ENCODE results near the gene NTN4. TPM values are rescaled to one million over a fixed set of nuclear protein-coding genes. Genes with fewer than 3 reads are reported as not detected.
A peak's percentile ranks its signal among the peaks of the same experiment; 100 is the strongest.
"Not testable (repeated sequence)": the region's sequence is repeated elsewhere in the genome, so short reads cannot be mapped to it uniquely, and the experiment has no call there.

NTN4 gene
- total RNA-seq, 1 donor from 2014 or later = 136 TPM

- DNase-seq (no peak), ATAC-seq (no peak)
- intact Hi-C loops (cut with DNase I) = no loop called here
- Histone ChIP-seq H3K27ac (no peak overlapping the region), H3K4me1 (no peaks in the 10 kb centered on the region), H3K27me3 (no peaks in the 10 kb centered on the region), H3K4me3 (no peak overlapping the region), H3K36me3 (no peaks in the 10 kb centered on the region), H3K9me3 (no peaks in the 10 kb centered on the region)
- TF ChIP-seq CTCF (IDR thresholded peaks at IDR 0.05) = no peak
These were observed 170.4 kb downstream of the NTN4 start for GRCh38 chr12:95620171-95620570.

DNA sequence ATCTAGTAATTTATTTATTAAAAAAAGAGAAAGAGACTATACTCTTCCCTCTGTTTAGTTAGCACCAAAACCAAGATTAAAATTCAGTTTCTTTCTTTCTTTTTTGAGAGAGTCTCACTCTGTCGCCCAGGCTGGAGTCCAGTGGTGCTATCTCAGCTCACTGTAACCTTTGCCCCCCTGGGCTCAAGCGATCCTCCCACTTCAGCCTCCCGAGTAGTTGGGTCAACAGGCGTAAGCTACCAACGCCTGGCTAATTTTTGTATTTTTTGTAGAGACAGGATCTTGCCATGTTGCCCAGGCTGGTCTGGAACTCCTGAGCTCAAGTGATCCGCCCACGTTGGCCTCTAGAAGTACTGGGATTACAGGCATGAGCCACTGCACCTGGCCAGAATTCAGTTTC is 174.1 kb downstream of the NTN4 start:
- DNase-seq; H3K9me3 ChIP-seq; H3K4me3 ChIP-seq; H3K4me1 ChIP-seq; ATAC-seq; H3K27me3 ChIP-seq; intact Hi-C loops (cut with DNase I); H3K36me3 ChIP-seq; H3K27ac ChIP-seq: not testable (repeated sequence)

GRCh38 chr12:95615749-95616148 is 174.8 kb downstream of the NTN4 start:
- TF ChIP-seq CTCF (IDR thresholded peaks at IDR 0.05) = no peak
- no peak overlapping the region for H3K4me3 ChIP-seq
- no peaks in the 10 kb centered on the region for H3K36me3 ChIP-seq
- H3K27ac ChIP-seq = no peak overlapping the region
- ATAC-seq = no peak
- H3K4me1 ChIP-seq = no peaks in the 10 kb centered on the region
- intact Hi-C loops (cut with DNase I) = no loop called here
- no peaks in the 10 kb centered on the region for H3K9me3 ChIP-seq
- DNase-seq = no peak
- H3K27me3 ChIP-seq = no peaks in the 10 kb centered on the region

GRCh38 chr12:95614390-95614982 is 176.1 kb downstream of the NTN4 start:
- TF ChIP-seq CTCF (IDR thresholded peaks at IDR 0.05) = no peak
- ATAC-seq (no peak), DNase-seq (no peak)
- Histone ChIP-seq H3K36me3 (no peaks in the 10 kb centered on the region), H3K4me1 (no peaks in the 10 kb centered on the region), H3K9me3 (no peaks in the 10 kb centered on the region), H3K4me3 (no peak overlapping the region), H3K27ac (no peak overlapping the region), H3K27me3 (no peaks in the 10 kb centered on the region)
- intact Hi-C loops (cut with DNase I) = no loop called here

- ATAC-seq (no peak), DNase-seq (no peak)
- no peak for TF ChIP-seq CTCF (IDR thresholded peaks at IDR 0.05)
- Histone ChIP-seq H3K4me3 (no peak overlapping the region), H3K4me1 (no peaks in the 10 kb centered on the region), H3K27me3 (no peaks in the 10 kb centered on the region), H3K9me3 (no peaks in the 10 kb centered on the region), H3K36me3 (no peaks in the 10 kb centered on the region), H3K27ac (no peak overlapping the region)
- intact Hi-C loops (cut with DNase I) = no loop called here
These were observed 177.5 kb downstream of the NTN4 start for GRCh38 chr12:95613021-95613420.

DNA sequence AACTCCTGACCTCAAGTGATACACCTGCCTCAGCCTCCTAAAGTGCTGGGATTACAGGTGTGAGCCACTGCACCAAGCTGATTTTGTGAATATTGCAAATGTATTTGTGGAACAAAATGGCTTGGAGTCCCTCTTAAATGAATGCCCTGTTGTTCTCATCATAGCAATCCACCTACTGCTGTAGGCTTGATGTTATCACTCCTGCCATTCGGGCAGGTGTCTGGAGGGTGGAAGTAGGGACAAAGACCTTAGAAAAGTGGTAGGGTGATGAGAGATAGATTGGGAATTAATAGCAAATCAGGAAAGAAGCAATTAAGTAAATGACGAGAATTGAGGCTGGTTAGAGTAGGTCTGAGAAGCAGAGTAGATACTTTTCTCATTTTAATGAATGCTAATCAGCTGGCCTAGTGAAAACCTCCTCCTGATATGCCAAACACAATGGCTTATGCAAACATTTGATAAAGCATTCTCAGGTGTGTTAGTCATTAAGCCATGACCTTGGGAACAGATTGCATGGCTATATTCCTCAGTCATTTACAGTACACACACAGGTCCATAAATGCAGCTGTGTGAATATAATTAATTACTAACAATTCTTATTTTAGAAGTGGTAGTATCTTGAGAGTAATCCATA is 178.8 kb downstream of the NTN4 start:
- Histone ChIP-seq H3K27ac (no peak overlapping the region), H3K27me3 (no peaks in the 10 kb centered on the region), H3K36me3 (no peaks in the 10 kb centered on the region), H3K4me1 (no peaks in the 10 kb centered on the region), H3K4me3 (no peak overlapping the region), H3K9me3 (no peaks in the 10 kb centered on the region)
- DNase-seq (no peak), ATAC-seq (peak; percentile 86)
- intact Hi-C loops (cut with DNase I) = no loop called here
- TF ChIP-seq CTCF (IDR thresholded peaks at IDR 0.05) = no peak

All from upper lobe of right lung (tissue), 1 donor.